Trophoblast cell (in vitro differentiated cells and primary cell): ENCODE results near the gene BACH2.

Experiments
- DNase-seq, 2 donors: peaks; one replicate each; pipeline ENCODE4 v3.0.0-alpha.2; 2016
- H2AFZ ChIP-seq: 2 replicates; pipeline ENCODE4 v1.6.1; 2013; ENCODE audit warnings: low read length, moderate library complexity, mild to moderate bottlenecking; ENCODE audit not compliant: insufficient read depth, poor library complexity
- H2AK5ac ChIP-seq: 2 replicates; pipeline ENCODE4 v1.6.1; 2013; ENCODE audit warnings: mild to moderate bottlenecking, low read length
- H2BK120ac ChIP-seq: 2 replicates; pipeline ENCODE4 v1.6.1; 2013; ENCODE audit warnings: low read length, mild to moderate bottlenecking, moderate library complexity; ENCODE audit not compliant: insufficient read depth, poor library complexity
- H2BK12ac ChIP-seq: 2 replicates; pipeline ENCODE4 v1.6.1; 2013; ENCODE audit warnings: mild to moderate bottlenecking, low read length, moderate library complexity
- H2BK5ac ChIP-seq: 2 replicates; pipeline ENCODE4 v1.6.1; 2013; ENCODE audit warnings: low read length, low read depth, moderate library complexity, mild to moderate bottlenecking; ENCODE audit not compliant: poor library complexity
- H3K14ac ChIP-seq: 2 replicates; pipeline ENCODE4 v1.6.1; 2013; ENCODE audit warnings: mild to moderate bottlenecking, low read length
- H3K18ac ChIP-seq: 2 replicates; pipeline ENCODE4 v1.6.1; 2013; ENCODE audit warnings: mild to moderate bottlenecking, low read length
- H3K23ac ChIP-seq: 2 replicates; pipeline ENCODE4 v1.6.1; 2013; ENCODE audit warnings: low read length
- H3K27ac ChIP-seq: 2 replicates; pipeline ENCODE4 v1.5.1; 2013; ENCODE audit warnings: low read depth, mild to moderate bottlenecking, inconsistent platforms, low read length, moderate library complexity
- H3K27me3 ChIP-seq: 2 replicates; pipeline ENCODE4 v1.6.1; 2013; ENCODE audit warnings: inconsistent platforms, mild to moderate bottlenecking, low read length, moderate library complexity; ENCODE audit not compliant: insufficient read depth
- H3K36me3 ChIP-seq, 2 experiments: 1 replicate in 1 of 2; 2 replicates in 1 of 2; pipeline ENCODE4 v1.6.1; 2013; ENCODE audit warnings: low read length in 2 of 2, mild to moderate bottlenecking in 2 of 2, moderate library complexity in 1 of 2; ENCODE audit not compliant: insufficient read depth in 2 of 2, control insufficient read depth in 1 of 2
- H3K4ac ChIP-seq: 2 replicates; pipeline ENCODE4 v1.6.1; 2013; ENCODE audit warnings: low read depth, mild to moderate bottlenecking, low read length, moderate library complexity
- H3K4me1 ChIP-seq, 2 experiments: 1 replicate in 1 of 2; 2 replicates in 1 of 2; pipeline ENCODE4 v1.6.1; 2013; ENCODE audit warnings: low read length in 2 of 2, mild to moderate bottlenecking in 2 of 2, moderate library complexity in 1 of 2; ENCODE audit not compliant: insufficient read depth in 2 of 2, control insufficient read depth in 1 of 2
- H3K4me2 ChIP-seq: 2 replicates; pipeline ENCODE4 v1.6.1; 2013; ENCODE audit warnings: inconsistent platforms, mild to moderate bottlenecking, low read length, moderate library complexity
- H3K4me3 ChIP-seq: 2 replicates; pipeline ENCODE4 v1.5.1; 2013; ENCODE audit warnings: mild to moderate bottlenecking, low read depth, low read length, inconsistent platforms
- H3K79me1 ChIP-seq: one replicate; pipeline ENCODE4 v1.6.1; 2013; ENCODE audit warnings: low read length
- H3K79me2 ChIP-seq: 2 replicates; pipeline ENCODE4 v1.6.1; 2013; ENCODE audit warnings: low read length, mild to moderate bottlenecking; ENCODE audit not compliant: control insufficient read depth, insufficient read depth, poor library complexity
- H3K9ac ChIP-seq: 2 replicates; pipeline ENCODE4 v1.6.1; 2013; ENCODE audit warnings: mild to moderate bottlenecking, low read length
- H3K9me3 ChIP-seq: 2 replicates; pipeline ENCODE4 v1.6.1; 2013; ENCODE audit warnings: low read depth, mild to moderate bottlenecking, control low read depth, inconsistent platforms, low read length; ENCODE audit not compliant: insufficient read depth
- H4K12ac ChIP-seq: 2 replicates; pipeline ENCODE4 v1.6.1; 2013; ENCODE audit warnings: low read depth, mild to moderate bottlenecking, low read length, moderate library complexity
- H4K8ac ChIP-seq: 2 replicates; pipeline ENCODE4 v1.6.1; 2013; ENCODE audit warnings: low read depth, mild to moderate bottlenecking, low read length, moderate library complexity
- H4K91ac ChIP-seq: one replicate; pipeline ENCODE4 v1.6.1; 2013; ENCODE audit warnings: low read depth, mild to moderate bottlenecking, low read length, moderate library complexity
- WGBS: extraction: QIAGEN DNeasy Blood & Tissue Kit; methylation state at CpG from one replicate; pipeline ENCODE4 v1.1.7; 2013; ENCODE audit warnings: missing lambda C conversion rate; ENCODE audit not compliant: insufficient read length, insufficient coverage; ENCODE audit errors: extremely low coverage; 5-methylcytosine and 5-hydroxymethylcytosine counted together

BACH2 gene

GRCh38 chr6:90146024-90146423 is 150.6 kb downstream of the BACH2 start:
- Histone ChIP-seq H3K4me1 (peaks cover 0 to 4% of the 10 kb centered on the region in 2 experiments), H3K18ac (no peak overlapping the region), H4K91ac (no peak overlapping the region), H2BK120ac (no peak overlapping the region), H2AK5ac (no peak overlapping the region), H3K14ac (no peak overlapping the region), H2AFZ (no peak overlapping the region), H3K27ac (no peak overlapping the region), H3K4me2 (no peak overlapping the region), H2BK5ac (no peak overlapping the region), H4K12ac (no peak overlapping the region), H3K23ac (peak overlapping the region; percentile 33), H3K79me1 (peaks cover 3% of the 10 kb centered on the region), H3K27me3 (no peaks in the 10 kb centered on the region), H3K9ac (no peak overlapping the region), H3K4ac (no peak overlapping the region), H4K8ac (no peak overlapping the region), H3K4me3 (no peak overlapping the region), H3K9me3 (no peaks in the 10 kb centered on the region), H3K79me2 (no peaks in the 10 kb centered on the region), H3K36me3 (no peaks in the 10 kb centered on the region), H2BK12ac (no peak overlapping the region)
- no CpG with 5 or more reads among the region's 4 CpGs for WGBS
- no peak for DNase-seq

DNA sequence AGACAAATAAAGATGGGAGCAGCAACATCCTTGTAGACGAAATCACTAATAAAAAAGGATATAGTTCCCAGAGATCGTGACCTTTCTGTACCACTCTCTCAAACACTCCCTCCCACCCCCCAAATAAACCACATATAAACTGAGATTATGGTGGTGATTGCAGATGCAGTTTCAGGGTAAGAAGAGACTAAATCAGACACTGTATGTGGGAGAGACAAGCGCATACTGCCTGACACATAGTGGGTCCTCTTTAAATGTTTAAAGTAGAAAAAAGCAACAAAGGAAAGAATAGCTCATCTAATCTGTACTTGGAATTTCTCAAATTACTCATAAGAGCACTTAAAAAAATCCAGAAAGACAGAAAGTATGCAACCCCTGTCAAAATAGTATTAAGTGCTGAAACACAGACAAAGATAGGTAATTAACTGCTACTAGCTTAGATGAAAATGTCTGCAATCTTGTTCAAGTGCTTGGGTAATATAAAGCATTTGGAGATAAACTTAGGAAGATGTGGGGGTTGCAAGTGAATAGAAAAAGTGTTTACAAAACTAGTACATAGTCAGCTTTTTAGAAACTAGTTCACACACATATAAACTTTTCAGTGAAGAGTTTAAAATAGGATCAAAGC is 151.6 kb downstream of the BACH2 start:
- H3K36me3 ChIP-seq = no peaks in the 10 kb centered on the region
- H3K23ac ChIP-seq = no peak overlapping the region
- peaks cover 0 to 4% of the 10 kb centered on the region in 2 experiments for H3K4me1 ChIP-seq
- H4K12ac ChIP-seq = no peak overlapping the region
- H3K79me2 ChIP-seq = no peaks in the 10 kb centered on the region
- H2BK120ac ChIP-seq = no peak overlapping the region
- no peaks in the 10 kb centered on the region for H3K27me3 ChIP-seq
- DNase-seq = no peak
- no peak overlapping the region for H2AK5ac ChIP-seq
- H3K14ac ChIP-seq = no peak overlapping the region
- no peak overlapping the region for H3K9ac ChIP-seq
- H2BK5ac ChIP-seq = no peak overlapping the region
- no peak overlapping the region for H4K91ac ChIP-seq
- H3K27ac ChIP-seq = no peak overlapping the region
- no peak overlapping the region for H2BK12ac ChIP-seq
- no peak overlapping the region for H2AFZ ChIP-seq
- no CpG with 5 or more reads among the region's 3 CpGs for WGBS
- H3K9me3 ChIP-seq = no peaks in the 10 kb centered on the region
- no peak overlapping the region for H3K4me3 ChIP-seq
- H3K18ac ChIP-seq = no peak overlapping the region
- no peak overlapping the region for H3K4ac ChIP-seq
- H3K4me2 ChIP-seq = no peak overlapping the region
- H4K8ac ChIP-seq = no peak overlapping the region
- peaks cover 3% of the 10 kb centered on the region for H3K79me1 ChIP-seq

DNA sequence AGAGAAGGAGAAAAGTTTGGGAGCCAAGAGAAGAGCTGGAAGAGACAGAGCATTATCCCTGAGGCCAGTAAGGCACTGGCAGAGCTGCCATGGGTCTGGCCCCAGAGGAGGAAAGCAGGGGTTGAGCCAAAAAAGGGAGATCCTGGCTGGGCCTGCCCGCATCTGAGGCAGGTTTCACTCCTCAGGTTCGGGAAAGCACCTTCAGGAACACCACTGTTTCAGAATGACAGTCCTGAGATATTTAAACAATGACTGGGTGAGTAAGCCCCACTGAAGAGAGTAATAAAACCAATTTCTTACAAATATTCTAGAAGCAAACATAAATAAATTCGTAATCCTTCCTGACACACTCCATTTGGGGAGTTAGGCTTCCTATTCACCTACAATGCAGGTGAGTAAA is 152.2 kb downstream of the BACH2 start:
- Histone ChIP-seq H3K9me3 (no peaks in the 10 kb centered on the region), H2BK120ac (peak overlapping the region; percentile 70), H4K12ac (no peak overlapping the region), H3K27ac (no peak overlapping the region), H3K23ac (no peak overlapping the region), H3K14ac (no peak overlapping the region), H4K91ac (peak overlapping the region; percentile 63), H3K4me3 (no peak overlapping the region), H4K8ac (peak overlapping the region; percentile 53), H2BK12ac (peak overlapping the region; percentile 65), H2AFZ (no peak overlapping the region), H3K79me2 (no peaks in the 10 kb centered on the region), H2BK5ac (peak overlapping the region; percentile 66), H3K36me3 (no peaks in the 10 kb centered on the region), H2AK5ac (no peak overlapping the region), H3K9ac (no peak overlapping the region), H3K4ac (no peak overlapping the region), H3K79me1 (peaks cover 5% of the 10 kb centered on the region), H3K4me2 (no peak overlapping the region), H3K4me1 (peaks cover 0 to 4% of the 10 kb centered on the region in 2 experiments), H3K18ac (peak overlapping the region; percentile 79), H3K27me3 (no peaks in the 10 kb centered on the region)
- WGBS = no CpG with 5 or more reads among the region's 3 CpGs
- DNase-seq = peak in 1 of 2 donors; percentile 16

DNA sequence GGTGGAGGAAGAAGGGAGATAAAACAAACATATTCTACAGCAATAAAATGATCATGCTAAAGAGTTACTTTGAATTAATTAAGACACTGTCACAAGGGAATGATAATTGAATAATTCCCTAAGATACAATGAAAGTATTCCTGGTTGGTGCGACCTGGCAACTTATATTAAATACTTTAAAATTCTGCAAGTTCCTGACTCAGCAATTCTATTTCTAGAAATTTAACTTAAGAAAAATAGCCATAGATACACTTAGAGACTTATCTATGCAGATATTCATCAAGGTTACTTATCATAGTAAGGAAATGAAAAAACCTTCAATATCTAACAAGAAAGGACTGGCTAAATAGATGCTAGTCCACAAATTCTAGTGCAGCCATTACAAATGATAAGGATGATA is 156.0 kb downstream of the BACH2 start:
- Histone ChIP-seq H2BK5ac (no peak overlapping the region), H3K14ac (no peak overlapping the region), H4K91ac (no peak overlapping the region), H3K4me1 (peaks cover 0 to 7% of the 10 kb centered on the region in 2 experiments), H2BK120ac (no peak overlapping the region), H3K36me3 (no peaks in the 10 kb centered on the region), H2BK12ac (no peak overlapping the region), H3K23ac (no peak overlapping the region), H3K9ac (no peak overlapping the region), H2AK5ac (no peak overlapping the region), H3K4ac (no peak overlapping the region), H3K79me1 (peaks cover 5% of the 10 kb centered on the region), H3K27ac (no peak overlapping the region), H4K8ac (no peak overlapping the region), H3K4me2 (no peak overlapping the region), H3K27me3 (no peaks in the 10 kb centered on the region), H3K4me3 (no peak overlapping the region), H4K12ac (no peak overlapping the region), H2AFZ (no peak overlapping the region), H3K9me3 (no peaks in the 10 kb centered on the region), H3K79me2 (no peaks in the 10 kb centered on the region), H3K18ac (no peak overlapping the region)
- DNase-seq = no peak
- WGBS = no CpG with 5 or more reads among the region's 1 CpG
